Measurements from ENCODE around the gene RNF167.

DNA sequence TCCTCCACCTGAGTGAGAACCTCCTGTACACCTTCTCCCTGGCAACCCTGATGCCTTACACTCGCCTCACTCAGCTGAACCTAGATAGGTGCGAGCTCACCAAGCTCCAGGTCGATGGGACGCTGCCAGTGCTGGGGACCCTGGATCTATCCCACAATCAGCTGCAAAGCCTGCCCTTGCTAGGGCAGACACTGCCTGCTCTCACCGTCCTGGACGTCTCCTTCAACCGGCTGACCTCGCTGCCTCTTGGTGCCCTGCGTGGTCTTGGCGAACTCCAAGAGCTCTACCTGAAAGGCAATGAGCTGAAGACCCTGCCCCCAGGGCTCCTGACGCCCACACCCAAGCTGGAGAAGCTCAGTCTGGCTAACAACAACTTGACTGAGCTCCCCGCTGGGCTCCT, 7.3 kb upstream of the RNF167 start:
- TF ChIP-seq, protein P1, sequence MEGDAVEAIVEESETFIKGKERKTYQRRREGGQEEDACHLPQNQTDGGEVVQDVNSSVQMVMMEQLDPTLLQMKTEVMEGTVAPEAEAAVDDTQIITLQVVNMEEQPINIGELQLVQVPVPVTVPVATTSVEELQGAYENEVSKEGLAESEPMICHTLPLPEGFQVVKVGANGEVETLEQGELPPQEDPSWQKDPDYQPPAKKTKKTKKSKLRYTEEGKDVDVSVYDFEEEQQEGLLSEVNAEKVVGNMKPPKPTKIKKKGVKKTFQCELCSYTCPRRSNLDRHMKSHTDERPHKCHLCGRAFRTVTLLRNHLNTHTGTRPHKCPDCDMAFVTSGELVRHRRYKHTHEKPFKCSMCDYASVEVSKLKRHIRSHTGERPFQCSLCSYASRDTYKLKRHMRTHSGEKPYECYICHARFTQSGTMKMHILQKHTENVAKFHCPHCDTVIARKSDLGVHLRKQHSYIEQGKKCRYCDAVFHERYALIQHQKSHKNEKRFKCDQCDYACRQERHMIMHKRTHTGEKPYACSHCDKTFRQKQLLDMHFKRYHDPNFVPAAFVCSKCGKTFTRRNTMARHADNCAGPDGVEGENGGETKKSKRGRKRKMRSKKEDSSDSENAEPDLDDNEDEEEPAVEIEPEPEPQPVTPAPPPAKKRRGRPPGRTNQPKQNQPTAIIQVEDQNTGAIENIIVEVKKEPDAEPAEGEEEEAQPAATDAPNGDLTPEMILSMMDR (IDR thresholded peaks at IDR 0.05; ENCODE audit: low read depth, low read length, missing input control): no peak
- TF ChIP-seq, protein P2, sequence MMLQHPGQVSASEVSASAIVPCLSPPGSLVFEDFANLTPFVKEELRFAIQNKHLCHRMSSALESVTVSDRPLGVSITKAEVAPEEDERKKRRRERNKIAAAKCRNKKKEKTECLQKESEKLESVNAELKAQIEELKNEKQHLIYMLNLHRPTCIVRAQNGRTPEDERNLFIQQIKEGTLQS (IDR thresholded peaks at IDR 0.05): no peak
- TF ChIP-seq, protein P3, sequence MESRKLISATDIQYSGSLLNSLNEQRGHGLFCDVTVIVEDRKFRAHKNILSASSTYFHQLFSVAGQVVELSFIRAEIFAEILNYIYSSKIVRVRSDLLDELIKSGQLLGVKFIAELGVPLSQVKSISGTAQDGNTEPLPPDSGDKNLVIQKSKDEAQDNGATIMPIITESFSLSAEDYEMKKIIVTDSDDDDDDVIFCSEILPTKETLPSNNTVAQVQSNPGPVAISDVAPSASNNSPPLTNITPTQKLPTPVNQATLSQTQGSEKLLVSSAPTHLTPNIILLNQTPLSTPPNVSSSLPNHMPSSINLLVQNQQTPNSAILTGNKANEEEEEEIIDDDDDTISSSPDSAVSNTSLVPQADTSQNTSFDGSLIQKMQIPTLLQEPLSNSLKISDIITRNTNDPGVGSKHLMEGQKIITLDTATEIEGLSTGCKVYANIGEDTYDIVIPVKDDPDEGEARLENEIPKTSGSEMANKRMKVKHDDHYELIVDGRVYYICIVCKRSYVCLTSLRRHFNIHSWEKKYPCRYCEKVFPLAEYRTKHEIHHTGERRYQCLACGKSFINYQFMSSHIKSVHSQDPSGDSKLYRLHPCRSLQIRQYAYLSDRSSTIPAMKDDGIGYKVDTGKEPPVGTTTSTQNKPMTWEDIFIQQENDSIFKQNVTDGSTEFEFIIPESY (IDR thresholded peaks at IDR 0.05): no peak
- TF ChIP-seq TAF1 (conservative IDR thresholded peaks at IDR 0.05): no peak
- TF ChIP-seq, protein P4, sequence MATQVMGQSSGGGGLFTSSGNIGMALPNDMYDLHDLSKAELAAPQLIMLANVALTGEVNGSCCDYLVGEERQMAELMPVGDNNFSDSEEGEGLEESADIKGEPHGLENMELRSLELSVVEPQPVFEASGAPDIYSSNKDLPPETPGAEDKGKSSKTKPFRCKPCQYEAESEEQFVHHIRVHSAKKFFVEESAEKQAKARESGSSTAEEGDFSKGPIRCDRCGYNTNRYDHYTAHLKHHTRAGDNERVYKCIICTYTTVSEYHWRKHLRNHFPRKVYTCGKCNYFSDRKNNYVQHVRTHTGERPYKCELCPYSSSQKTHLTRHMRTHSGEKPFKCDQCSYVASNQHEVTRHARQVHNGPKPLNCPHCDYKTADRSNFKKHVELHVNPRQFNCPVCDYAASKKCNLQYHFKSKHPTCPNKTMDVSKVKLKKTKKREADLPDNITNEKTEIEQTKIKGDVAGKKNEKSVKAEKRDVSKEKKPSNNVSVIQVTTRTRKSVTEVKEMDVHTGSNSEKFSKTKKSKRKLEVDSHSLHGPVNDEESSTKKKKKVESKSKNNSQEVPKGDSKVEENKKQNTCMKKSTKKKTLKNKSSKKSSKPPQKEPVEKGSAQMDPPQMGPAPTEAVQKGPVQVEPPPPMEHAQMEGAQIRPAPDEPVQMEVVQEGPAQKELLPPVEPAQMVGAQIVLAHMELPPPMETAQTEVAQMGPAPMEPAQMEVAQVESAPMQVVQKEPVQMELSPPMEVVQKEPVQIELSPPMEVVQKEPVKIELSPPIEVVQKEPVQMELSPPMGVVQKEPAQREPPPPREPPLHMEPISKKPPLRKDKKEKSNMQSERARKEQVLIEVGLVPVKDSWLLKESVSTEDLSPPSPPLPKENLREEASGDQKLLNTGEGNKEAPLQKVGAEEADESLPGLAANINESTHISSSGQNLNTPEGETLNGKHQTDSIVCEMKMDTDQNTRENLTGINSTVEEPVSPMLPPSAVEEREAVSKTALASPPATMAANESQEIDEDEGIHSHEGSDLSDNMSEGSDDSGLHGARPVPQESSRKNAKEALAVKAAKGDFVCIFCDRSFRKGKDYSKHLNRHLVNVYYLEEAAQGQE (IDR thresholded peaks at IDR 0.05): no peak
- TF ChIP-seq SP1 (IDR thresholded peaks at IDR 0.05): no peak
- no peak for TF ChIP-seq GABPA (IDR thresholded peaks at IDR 0.05 in 1 of 2, conservative IDR thresholded peaks at IDR 0.05 in 1 of 2)
- TF ChIP-seq JUND (IDR thresholded peaks at IDR 0.05): no peak
- no peak for TF ChIP-seq YY1 (IDR thresholded peaks at IDR 0.05)
- TF ChIP-seq RAD21 (IDR thresholded peaks at IDR 0.05): no peak

All from liver (tissue), 3 donors.